ENCODE measurements around the gene SESN2. TPM values are rescaled to one million over a fixed set of nuclear protein-coding genes. Genes with fewer than 3 reads are reported as not detected.

The SESN2 gene
- total RNA-seq, 1 donor from 2014 or later, result 14.7 TPM

- H3K27ac ChIP-seq, result no peak overlapping the region
- H3K27me3 ChIP-seq, result no peaks in the 10 kb centered on the region
- no peaks in the 10 kb centered on the region for H3K36me3 ChIP-seq
- DNase-seq (ENCODE audit: extremely low spot score in 2 of 2), result no peak
- H3K4me1 ChIP-seq, result no peaks in the 10 kb centered on the region
- TF ChIP-seq POLR2A (IDR thresholded peaks at IDR 0.05) (no peak), POLR2AphosphoS5 (IDR thresholded peaks at IDR 0.05; ENCODE audit: insufficient read depth in 1 of 2, low read depth in 1 of 2) (no peak), CTCF (IDR thresholded peaks at IDR 0.05) (no peak)
- no peak overlapping the region for H3K4me3 ChIP-seq
- intact Hi-C loops (cut with DNase I), result no loop called here
- H3K9me3 ChIP-seq, result no peaks in the 10 kb centered on the region
Measured at GRCh38 chr1:28314547-28314941, 55.2 kb downstream of the SESN2 start.

- Histone ChIP-seq H3K27me3 (no peaks in the 10 kb centered on the region), H3K27ac (no peak overlapping the region), H3K36me3 (no peaks in the 10 kb centered on the region), H3K4me3 (no peak overlapping the region), H3K4me1 (no peaks in the 10 kb centered on the region), H3K9me3 (no peaks in the 10 kb centered on the region)
- TF ChIP-seq POLR2A (IDR thresholded peaks at IDR 0.05) (no peak), POLR2AphosphoS5 (IDR thresholded peaks at IDR 0.05; ENCODE audit: insufficient read depth in 1 of 2, low read depth in 1 of 2) (no peak), CTCF (IDR thresholded peaks at IDR 0.05) (no peak)
- DNase-seq (ENCODE audit: extremely low spot score in 2 of 2), result no peak
- intact Hi-C loops (cut with DNase I), result no loop called here
Measured at GRCh38 chr1:28317014-28317413, 57.7 kb downstream of the SESN2 start.

GRCh38 chr1:28322194-28322593, 62.9 kb downstream of the SESN2 start:
- no peak for DNase-seq (ENCODE audit: extremely low spot score in 2 of 2)
- Histone ChIP-seq H3K27ac (no peak overlapping the region), H3K4me3 (no peak overlapping the region), H3K36me3 (no peaks in the 10 kb centered on the region), H3K9me3 (no peaks in the 10 kb centered on the region), H3K27me3 (no peaks in the 10 kb centered on the region), H3K4me1 (no peaks in the 10 kb centered on the region)
- intact Hi-C loops (cut with DNase I), result no loop called here
- peak in 1 of 2 donors; percentile 7 for TF ChIP-seq POLR2AphosphoS5 (IDR thresholded peaks at IDR 0.05; ENCODE audit: insufficient read depth in 1 of 2, low read depth in 1 of 2)
- no peak for TF ChIP-seq POLR2A (IDR thresholded peaks at IDR 0.05)

GRCh38 chr1:28323720-28324119, 64.4 kb downstream of the SESN2 start:
- Histone ChIP-seq H3K36me3 (no peaks in the 10 kb centered on the region), H3K4me3 (no peak overlapping the region), H3K4me1 (peaks cover 7% of the 10 kb centered on the region), H3K27me3 (no peaks in the 10 kb centered on the region), H3K9me3 (no peaks in the 10 kb centered on the region), H3K27ac (no peak overlapping the region)
- intact Hi-C loops (cut with DNase I), result no loop called here
- no peak for DNase-seq (ENCODE audit: extremely low spot score in 2 of 2)
- no peak for TF ChIP-seq POLR2A (IDR thresholded peaks at IDR 0.05)
- no peak for TF ChIP-seq POLR2AphosphoS5 (IDR thresholded peaks at IDR 0.05; ENCODE audit: insufficient read depth in 1 of 2, low read depth in 1 of 2)
- TF ChIP-seq CTCF (IDR thresholded peaks at IDR 0.05), result no peak

- intact Hi-C loops (cut with DNase I), result no loop called here
- TF ChIP-seq POLR2AphosphoS5 (IDR thresholded peaks at IDR 0.05; ENCODE audit: insufficient read depth in 1 of 2, low read depth in 1 of 2), result no peak
- TF ChIP-seq POLR2A (IDR thresholded peaks at IDR 0.05), result no peak
- no peak for TF ChIP-seq CTCF (IDR thresholded peaks at IDR 0.05)
- H3K27ac ChIP-seq, result peak overlapping the region; percentile 1
Measured at GRCh38 chr1:28326515-28326914, 67.2 kb downstream of the SESN2 start.

More at GRCh38 chr1:28326515-28326914, 67.2 kb downstream of the SESN2 start:
- no peaks in the 10 kb centered on the region for H3K27me3 ChIP-seq
- no peaks in the 10 kb centered on the region for H3K36me3 ChIP-seq
- peaks cover 21% of the 10 kb centered on the region for H3K4me1 ChIP-seq
- no peaks in the 10 kb centered on the region for H3K9me3 ChIP-seq
- DNase-seq (ENCODE audit: extremely low spot score in 2 of 2), result no peak
- H3K4me3 ChIP-seq, result no peak overlapping the region
